GM21723 (cell line): Measurements from ENCODE around the gene ZDHHC20.

Experiments used
- ATAC-seq: cut with Tn5 transposase; IDR thresholded peaks from one replicate; pipeline ENCODE4 v1.9.1; 2021; ENCODE audit warnings: mild to moderate bottlenecking, moderate library complexity; ENCODE audit not compliant: unreplicated experiment

Gene ZDHHC20, protein sequence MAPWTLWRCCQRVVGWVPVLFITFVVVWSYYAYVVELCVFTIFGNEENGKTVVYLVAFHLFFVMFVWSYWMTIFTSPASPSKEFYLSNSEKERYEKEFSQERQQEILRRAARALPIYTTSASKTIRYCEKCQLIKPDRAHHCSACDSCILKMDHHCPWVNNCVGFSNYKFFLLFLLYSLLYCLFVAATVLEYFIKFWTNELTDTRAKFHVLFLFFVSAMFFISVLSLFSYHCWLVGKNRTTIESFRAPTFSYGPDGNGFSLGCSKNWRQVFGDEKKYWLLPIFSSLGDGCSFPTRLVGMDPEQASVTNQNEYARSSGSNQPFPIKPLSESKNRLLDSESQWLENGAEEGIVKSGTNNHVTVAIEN

DNA sequence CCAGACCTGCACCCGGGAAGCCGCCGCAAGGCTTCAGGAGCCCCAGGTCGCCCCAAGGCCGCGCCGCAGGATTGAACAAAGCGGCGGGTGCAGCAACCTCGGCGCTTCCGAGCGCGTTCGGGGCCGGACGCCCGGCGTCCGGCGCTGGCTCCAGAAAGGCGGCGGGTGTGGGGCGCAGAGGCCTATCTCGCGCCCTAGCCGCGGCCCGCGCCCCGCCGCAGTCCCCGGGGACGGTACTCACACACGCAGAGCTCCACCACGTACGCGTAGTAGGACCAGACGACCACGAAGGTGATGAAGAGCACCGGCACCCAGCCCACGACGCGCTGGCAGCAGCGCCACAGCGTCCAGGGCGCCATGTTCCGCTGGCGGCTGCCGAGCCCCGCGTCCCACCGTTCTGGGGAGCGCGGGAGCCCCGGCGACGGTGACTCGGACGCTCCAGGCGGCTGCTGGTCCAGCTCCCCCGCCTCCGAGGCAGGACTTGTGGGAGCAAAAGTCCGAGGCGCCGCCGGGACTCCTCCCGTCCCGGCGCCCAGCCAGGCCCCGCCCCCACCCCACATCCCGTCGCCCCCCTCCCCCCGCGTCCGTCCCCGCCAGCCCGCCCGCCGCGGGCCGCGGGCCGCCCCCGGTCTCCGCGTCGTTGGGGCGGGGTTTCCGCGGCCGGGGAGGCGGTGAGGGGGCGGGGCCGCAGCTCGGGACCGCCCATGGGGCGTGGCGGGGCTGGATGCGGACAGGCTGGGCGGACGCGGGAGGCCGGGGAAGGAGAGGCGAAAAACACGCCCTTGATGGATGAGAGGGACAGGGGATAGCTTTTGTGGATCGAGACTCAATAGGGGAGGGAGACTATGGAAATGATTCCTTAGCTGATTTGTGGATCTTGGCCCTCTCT lies at the start of gene ZDHHC20:
Gene ZDHHC20, minus strand, starts transcription at position 491 of the 889 bp plus-strand sequence. Its CDS starts 132 bp downstream, at position 359.
- peak; percentile 81 for ATAC-seq

DNA sequence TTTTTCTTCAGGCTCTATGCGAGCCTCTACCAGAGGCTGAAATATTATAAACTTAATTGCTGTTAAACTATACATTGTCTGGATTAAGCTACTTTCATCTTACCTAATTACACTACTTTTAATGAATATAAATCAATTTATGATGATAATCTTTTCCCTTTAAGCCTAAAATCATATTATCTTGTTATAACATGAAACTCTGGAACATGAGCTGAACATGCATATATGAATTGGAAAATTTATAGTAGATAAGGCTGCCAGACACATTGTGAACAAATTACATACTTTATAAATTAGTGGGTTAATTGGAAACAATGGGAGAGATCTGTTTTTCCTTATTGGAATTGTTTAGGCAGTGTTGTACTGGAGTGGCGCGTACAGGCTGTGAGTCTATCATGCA lies 45.3 kb upstream of the ZDHHC20 start:
- no peak for ATAC-seq

- no peak for ATAC-seq
Measured at GRCh38 chr13:21501686-21502085, 42.6 kb upstream of the ZDHHC20 start.

DNA sequence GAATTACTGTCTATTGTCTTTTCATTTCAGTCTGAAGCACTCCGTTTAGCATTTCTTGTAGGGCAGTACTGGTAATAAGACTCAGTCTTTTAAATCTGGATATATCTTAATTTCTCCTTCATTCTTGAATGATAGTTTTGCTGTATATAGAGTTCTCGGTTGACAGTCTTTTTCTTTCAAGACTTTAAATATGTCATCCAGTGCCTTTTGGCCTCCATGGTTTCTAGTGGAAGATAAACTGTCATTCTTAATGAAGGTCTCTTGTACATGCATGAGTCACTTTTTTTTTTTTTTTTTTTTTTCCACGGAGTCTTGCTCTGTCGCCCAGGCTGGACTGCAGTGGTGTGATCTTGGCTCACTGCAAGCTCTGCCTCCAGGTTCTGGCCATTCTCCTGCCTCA lies 27.2 kb upstream of the ZDHHC20 start:
- no peak for ATAC-seq

DNA sequence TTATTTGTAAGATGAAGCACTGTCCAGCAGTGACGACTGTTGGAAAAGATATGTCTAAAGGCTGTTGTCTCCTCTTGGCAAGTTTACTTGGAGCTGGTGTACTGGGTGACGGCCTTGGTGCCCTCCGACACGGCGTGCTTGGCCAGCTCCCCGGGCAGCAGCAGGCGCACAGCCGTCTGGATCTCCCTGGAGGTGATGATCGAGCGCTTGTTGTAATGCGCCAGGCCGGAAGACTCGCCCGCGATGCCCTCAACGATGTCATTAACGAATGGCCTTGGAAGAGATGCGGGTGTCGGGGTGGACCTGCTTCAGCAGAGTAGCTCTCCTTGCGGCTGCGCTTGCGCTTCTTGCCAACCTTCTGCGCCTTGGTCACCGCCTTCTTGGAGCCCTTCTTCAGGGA lies 24.6 kb upstream of the ZDHHC20 start:
- ATAC-seq = no peak

DNA sequence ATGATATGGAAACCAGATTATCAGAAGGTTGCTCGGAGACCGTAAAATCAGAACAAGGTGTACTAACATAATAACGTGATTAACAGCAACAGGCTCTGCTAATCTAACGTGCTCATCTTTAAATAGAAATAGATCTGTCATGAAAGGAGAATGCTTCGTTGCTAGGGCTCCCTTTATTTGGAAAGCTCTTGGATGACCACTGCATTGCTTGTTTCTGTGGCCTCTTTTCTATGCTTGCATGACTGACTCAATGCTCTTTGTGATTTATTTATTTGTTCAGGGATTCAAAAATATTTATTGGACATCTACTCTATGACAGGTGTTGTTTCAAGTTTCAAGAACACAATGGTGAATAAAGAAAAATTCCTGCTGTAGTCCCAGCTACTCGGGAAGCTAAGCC lies 22.3 kb upstream of the ZDHHC20 start:
- no peak for ATAC-seq

- ATAC-seq = no peak
Measured at GRCh38 chr13:21478881-21479808, 20.0 kb upstream of the ZDHHC20 start.

DNA sequence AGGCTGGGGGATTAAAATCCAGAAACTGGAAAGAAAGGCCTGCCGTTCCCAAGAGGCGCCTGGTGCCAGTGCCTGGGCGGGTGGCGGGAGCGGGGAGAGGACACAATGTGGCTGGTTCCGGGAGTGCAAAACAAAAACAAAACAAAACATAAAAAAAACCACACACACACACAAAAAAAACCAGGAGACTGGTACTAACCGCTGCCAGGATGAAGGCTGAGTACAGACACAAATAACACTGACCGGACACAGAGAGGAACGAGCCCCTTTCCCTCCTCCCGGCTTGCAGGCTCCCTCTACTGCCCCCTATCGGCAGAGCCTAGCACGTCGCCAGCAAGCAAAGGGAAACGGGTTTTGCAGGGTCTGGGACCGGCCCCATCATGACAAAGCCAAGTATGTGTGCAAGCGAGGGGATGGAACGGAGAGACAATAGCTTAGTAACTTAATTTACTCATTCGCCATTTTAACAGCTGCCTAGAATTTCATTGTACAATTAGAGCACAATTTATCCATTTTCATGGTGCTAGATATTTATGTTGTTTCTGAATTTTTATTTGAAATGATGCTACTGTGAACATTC lies 17.9 kb upstream of the ZDHHC20 start:
- peak; percentile 87 for ATAC-seq

GRCh38 chr13:21475115-21475514 lies 16.0 kb upstream of the ZDHHC20 start:
- ATAC-seq = no peak

- ATAC-seq = no peak
Measured at GRCh38 chr13:21470785-21471184, 11.7 kb upstream of the ZDHHC20 start.

GRCh38 chr13:21466527-21466926 lies 7.4 kb upstream of the ZDHHC20 start:
- ATAC-seq = no peak

- ATAC-seq = no peak
Measured at GRCh38 chr13:21465710-21466160, 6.6 kb upstream of the ZDHHC20 start.

DNA sequence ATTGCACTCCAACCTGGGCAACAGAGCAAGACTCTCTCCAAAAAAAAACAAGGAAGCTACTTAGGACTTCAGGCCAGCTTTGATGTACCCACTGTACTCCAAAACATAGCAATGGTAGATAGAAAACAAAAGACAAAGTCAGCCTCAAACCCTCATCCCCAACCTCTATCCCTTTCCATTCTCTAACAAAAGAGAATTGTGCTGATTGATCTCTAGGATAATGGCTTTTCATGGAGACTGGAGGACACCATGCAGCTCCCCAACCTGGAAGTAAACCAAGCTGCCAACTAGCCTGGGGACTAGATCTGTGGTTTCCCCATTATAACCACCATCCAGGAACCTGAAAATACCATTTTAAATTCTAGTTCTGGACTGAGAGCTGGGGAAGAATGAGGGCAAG lies 4.3 kb upstream of the ZDHHC20 start:
- ATAC-seq = no peak

GRCh38 chr13:21461131-21461530 lies 2.0 kb upstream of the ZDHHC20 start:
- no peak for ATAC-seq

GRCh38 chr13:21458451-21458812 lies 671 bp downstream of the ZDHHC20 start:
- peak; percentile 55 for ATAC-seq

- ATAC-seq = no peak
Measured at GRCh38 chr13:21453387-21454081, 5.6 kb downstream of the ZDHHC20 start.

DNA sequence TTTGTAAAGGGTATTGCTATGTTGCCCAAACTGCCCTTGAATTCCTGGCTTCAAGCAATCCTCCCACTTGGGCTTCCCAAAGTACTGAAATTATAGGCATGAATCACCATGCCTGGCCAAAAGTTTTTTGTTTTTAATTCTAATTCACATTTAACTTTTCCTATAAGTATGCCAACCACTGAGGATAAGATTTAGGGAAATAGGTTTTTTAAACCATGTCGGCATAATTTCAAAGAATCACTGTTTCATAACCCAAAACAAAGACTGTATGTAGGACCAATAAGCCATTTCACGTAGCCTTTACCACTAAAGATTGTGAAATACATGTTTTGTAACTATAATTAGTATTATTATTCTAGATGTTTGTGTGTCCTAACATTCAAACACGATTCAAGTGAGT lies 8.2 kb downstream of the ZDHHC20 start:
- ATAC-seq = no peak

DNA sequence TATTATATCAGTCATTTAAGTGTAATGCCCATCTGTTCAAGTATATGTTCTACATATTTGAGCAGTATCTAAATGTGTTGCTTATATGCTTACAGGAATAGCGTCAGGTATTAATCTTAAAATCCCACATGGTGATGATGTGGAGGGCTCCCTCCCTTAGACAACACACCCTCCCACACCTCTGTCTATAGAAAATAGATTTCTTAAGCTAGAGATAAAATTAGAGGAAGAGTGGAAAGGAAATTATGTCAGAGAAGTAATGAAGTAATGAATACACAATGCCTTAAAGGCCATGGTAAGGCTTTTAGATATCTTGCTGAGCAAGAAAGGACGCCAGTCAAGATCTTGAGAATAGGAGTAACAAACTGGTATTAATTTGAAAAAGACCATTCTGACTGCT lies 12.4 kb downstream of the ZDHHC20 start:
- no peak for ATAC-seq

GRCh38 chr13:21445759-21446158 lies 13.3 kb downstream of the ZDHHC20 start:
- no peak for ATAC-seq

GRCh38 chr13:21443171-21443570 lies 15.9 kb downstream of the ZDHHC20 start:
- ATAC-seq = no peak
